ENCODE measurements around the gene USH2A. TPM values are rescaled to one million over a fixed set of nuclear protein-coding genes. Genes with fewer than 3 reads are reported as not detected.

The USH2A gene
- total RNA-seq, 2 experiments from 2014 or later = not detected

DNA sequence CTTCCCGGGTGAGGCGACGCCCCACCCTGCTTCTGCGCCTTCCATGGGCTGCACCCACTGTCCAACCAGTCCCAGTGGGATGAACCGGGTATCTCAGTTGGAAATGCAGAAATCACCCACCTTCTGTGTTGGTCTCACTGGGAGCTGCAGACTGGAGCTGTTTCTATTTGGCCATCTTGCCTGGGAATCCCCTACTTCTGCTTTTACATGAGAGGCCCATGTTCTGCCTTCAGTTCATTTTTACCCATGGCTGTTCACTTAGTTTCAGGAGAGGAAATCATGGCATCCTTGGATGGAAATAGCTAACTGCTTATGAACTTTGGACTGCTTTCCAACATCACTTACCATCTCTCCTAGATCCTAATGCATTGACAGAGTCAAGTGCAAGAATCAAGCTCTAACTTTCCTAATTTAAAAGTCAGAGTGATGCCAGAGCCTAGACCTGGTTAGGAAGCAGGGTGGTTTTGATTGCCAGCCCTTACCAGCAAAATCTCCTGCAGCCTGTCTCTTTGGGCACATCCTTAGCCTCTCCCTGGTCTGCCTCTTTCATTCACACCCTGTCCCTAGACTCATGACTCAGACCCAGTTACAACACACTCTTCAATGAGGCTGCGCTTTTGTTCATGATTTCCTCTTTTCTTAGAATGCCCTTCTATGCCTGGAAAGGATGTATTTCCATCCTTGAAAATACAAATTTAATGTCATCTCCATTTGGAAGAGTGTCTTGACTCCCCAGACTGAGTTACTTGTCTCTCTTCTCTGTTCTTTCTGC, 719.0 kb downstream of the USH2A start:
- POLR2A ChIA-PET = no interaction called here
- no peak for DNase-seq
- CTCF ChIA-PET = no interaction called here
- Mint-ChIP-seq H3K4me1 (no peaks in the 10 kb centered on the region), H3K27ac (no peak overlapping the region), H3K4me3 (no peak overlapping the region), H3K27me3 (no peaks in the 10 kb centered on the region), H3K9me3 (no peaks in the 10 kb centered on the region), H3K36me3 (ENCODE audit: low read depth) (no peaks in the 10 kb centered on the region)

DNA sequence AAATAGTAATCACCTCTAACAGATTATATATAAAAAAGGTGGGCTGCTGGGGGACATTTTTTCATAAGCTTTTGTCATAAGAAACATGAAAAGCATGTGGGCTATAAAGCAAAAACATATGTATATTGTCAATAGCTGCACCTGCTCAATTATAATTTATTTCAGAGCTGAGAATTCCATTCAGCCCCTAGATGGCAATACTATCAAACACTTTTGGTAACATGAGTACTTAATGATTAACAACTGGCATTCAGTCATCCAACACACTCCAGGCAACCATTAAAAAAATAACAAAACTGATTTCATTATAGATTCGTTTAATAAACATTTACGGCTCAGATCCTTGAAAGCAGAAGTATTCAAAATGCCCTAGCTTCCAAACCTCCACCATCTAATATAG, 741.0 kb downstream of the USH2A start:
- ChIA-PET POLR2A (no interaction called here), CTCF (no interaction called here)
- Mint-ChIP-seq H3K27ac (no peak overlapping the region), H3K9me3 (no peaks in the 10 kb centered on the region), H3K36me3 (ENCODE audit: low read depth) (no peaks in the 10 kb centered on the region), H3K4me3 (no peak overlapping the region), H3K4me1 (no peaks in the 10 kb centered on the region), H3K27me3 (no peaks in the 10 kb centered on the region)
- no peak for DNase-seq

DNA sequence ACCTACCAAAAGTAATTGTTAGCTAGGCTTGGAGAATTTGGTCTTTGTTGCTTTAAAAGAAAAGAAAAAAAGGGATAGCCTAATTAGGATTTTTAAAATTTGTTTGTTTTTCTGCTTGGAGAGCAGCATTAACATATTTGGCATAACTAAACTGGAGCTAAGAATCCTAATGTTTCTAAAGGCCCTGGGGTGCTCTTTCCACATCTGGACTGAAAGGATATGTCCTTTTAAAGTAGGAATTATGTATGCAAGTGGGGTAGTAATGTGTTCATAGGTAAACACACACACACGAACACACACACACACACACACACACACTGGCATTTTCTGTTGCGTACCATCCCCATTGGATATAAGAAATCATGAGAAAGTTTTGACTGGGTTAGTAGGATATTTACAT, 742.2 kb downstream of the USH2A start:
- no peaks in the 10 kb centered on the region for H3K4me1 Mint-ChIP-seq
- H3K9me3 Mint-ChIP-seq = no peaks in the 10 kb centered on the region
- no peaks in the 10 kb centered on the region for H3K36me3 Mint-ChIP-seq (ENCODE audit: low read depth)
- DNase-seq = no peak
- CTCF ChIA-PET = no interaction called here
- no peak overlapping the region for H3K27ac Mint-ChIP-seq
- H3K27me3 Mint-ChIP-seq = no peaks in the 10 kb centered on the region
- no peak overlapping the region for H3K4me3 Mint-ChIP-seq
- POLR2A ChIA-PET = no interaction called here

DNA sequence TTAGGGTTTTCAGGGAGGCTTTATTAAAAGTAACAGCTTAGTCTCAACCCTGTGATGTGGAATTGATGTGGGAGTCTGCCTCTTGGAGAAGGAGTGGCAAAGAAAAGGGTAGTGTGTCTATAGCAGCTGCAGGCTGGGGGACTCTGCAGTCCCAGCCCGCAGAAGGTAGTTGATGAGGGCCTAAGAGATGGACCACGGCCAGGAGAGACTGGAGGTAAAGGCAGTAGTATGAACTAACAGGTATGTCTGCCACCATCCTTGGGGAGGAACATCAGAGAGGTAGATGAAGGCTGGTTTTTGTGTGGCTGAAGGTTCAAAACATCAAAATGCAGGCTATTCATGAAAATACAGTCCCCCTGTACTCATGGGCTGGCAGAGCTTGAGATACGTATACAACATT, 744.0 kb downstream of the USH2A start:
- Mint-ChIP-seq H3K27me3 (no peaks in the 10 kb centered on the region), H3K36me3 (ENCODE audit: low read depth) (no peaks in the 10 kb centered on the region), H3K27ac (no peak overlapping the region), H3K4me1 (no peaks in the 10 kb centered on the region), H3K9me3 (no peaks in the 10 kb centered on the region), H3K4me3 (no peak overlapping the region)
- ChIA-PET POLR2A (no interaction called here), CTCF (no interaction called here)
- no peak for DNase-seq

DNA sequence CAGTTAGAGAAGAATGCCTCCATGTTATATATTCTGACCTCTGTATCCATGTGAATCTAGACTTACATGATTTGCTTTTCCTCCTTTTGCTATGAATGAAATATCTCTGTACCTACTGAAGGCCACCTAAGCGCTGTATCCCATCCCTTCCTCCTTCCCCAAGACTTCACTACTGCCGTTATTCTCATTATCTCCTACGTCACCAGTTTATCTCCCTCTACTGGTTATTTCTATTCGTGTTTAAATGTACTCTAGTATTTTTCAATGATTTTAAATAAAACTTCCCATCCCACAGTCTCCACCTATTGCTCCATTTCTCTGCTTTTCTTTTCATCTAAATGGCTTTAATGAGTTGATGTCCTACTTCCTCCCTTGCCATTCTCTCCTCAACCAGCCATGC, 746.1 kb downstream of the USH2A start:
- Mint-ChIP-seq H3K4me3 (no peak overlapping the region), H3K36me3 (ENCODE audit: low read depth) (no peaks in the 10 kb centered on the region), H3K4me1 (no peaks in the 10 kb centered on the region), H3K27ac (no peak overlapping the region), H3K9me3 (no peaks in the 10 kb centered on the region), H3K27me3 (no peaks in the 10 kb centered on the region)
- no peak for DNase-seq
- ChIA-PET POLR2A (no interaction called here), CTCF (no interaction called here)

DNA sequence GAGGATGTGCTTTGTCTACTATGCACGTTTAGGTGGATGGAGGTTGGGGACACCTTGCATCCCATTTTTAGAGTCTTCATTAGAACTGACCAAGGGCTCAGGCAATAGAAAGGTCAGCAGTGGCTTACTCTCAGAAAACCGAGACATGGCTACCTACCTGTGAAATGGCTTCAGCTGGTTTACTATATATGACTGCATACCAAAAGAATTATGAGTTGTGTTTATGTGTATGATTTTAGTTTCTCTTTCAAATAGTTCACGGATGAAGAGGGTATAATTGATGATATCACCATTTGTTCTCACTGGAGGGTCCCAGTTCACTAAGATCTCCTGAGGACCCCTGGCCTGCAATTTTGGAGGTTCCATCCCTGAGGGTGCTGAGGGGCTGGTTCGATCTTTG, 749.3 kb downstream of the USH2A start:
- DNase-seq = no peak
- Mint-ChIP-seq H3K4me3 (no peak overlapping the region), H3K36me3 (ENCODE audit: low read depth) (no peaks in the 10 kb centered on the region), H3K27me3 (no peaks in the 10 kb centered on the region), H3K27ac (no peak overlapping the region), H3K4me1 (no peaks in the 10 kb centered on the region), H3K9me3 (no peaks in the 10 kb centered on the region)
- ChIA-PET POLR2A (no interaction called here), CTCF (no interaction called here)

DNA sequence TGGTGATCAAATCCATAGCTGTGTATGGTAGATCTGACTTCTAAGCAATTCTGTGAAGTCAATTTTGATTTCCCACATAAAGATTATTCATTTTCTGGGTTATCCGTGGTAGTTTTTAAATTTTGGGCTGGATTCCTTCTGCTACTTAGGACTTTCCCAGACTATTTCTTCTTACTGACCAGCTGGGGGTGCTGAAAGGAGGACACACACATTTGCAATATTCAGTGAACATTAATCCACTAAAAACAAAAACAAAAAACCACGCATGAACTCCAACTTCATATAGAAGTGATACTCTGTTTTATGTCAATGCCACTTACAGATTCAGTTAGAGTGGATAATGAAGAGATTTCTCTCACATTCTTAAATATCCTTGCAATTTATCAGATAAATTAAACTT, 750.8 kb downstream of the USH2A start:
- Mint-ChIP-seq H3K27me3 (no peaks in the 10 kb centered on the region), H3K9me3 (no peaks in the 10 kb centered on the region), H3K4me3 (no peak overlapping the region), H3K27ac (no peak overlapping the region), H3K36me3 (ENCODE audit: low read depth) (no peaks in the 10 kb centered on the region), H3K4me1 (no peaks in the 10 kb centered on the region)
- ChIA-PET POLR2A (no interaction called here), CTCF (no interaction called here)
- DNase-seq = no peak

DNA sequence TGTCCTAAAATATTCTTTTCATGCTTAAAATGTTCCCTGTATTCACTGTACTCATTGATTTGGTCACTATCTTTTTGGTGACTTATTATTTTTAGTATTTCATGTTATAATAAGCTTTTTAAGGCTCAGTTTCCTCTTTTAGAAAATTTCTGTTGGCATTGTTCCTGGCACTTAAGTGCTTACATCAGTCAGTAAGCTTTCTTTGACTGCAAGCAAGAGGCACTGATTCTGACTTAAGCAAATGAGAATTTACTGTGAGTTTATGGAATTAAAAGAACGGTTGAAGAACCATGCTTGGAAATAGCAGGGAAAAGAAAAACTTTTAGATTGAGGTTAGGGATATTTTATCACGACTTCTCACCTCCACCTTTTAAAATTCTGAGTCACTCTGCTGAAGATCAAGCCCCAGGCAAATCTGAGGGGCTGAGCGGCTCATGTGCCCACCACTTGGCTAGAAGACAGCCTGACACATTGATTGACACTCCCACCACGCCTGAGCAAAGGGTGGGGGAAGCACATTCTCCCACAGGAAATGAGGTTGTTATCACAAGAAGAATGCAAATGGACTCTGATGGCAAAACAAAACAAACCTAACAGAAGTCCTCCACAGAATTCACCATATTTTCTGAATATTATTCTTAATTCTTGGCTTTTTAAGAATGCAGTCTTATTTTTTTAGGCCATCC, 753.3 kb downstream of the USH2A start:
- DNase-seq = no peak
- POLR2A ChIA-PET = no interaction called here
- no peak overlapping the region for H3K4me3 Mint-ChIP-seq
- H3K27ac Mint-ChIP-seq = no peak overlapping the region
- H3K9me3 Mint-ChIP-seq = no peaks in the 10 kb centered on the region
- H3K27me3 Mint-ChIP-seq = no peaks in the 10 kb centered on the region
- no peaks in the 10 kb centered on the region for H3K36me3 Mint-ChIP-seq (ENCODE audit: low read depth)
- no peaks in the 10 kb centered on the region for H3K4me1 Mint-ChIP-seq
- CTCF ChIA-PET = no interaction called here

DNA sequence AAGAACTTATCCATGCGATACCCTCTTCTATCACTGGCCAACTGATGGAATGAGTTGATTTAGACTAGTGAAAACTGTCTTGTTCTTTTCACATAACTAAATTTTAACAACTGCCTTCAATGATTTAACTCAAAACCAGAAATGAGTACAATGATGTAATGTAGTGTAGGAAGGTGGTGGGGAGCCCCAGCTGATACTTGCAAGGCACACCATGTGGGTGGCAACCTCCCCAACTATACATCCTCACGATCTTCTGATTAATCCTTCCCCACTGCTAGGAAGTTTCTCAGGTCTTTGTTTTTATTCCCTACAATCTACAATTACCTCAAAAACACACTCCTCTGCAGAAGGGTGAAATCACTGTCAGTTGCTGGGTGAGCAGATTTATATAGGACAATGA, 755.5 kb downstream of the USH2A start:
- DNase-seq = no peak
- Mint-ChIP-seq H3K4me1 (no peaks in the 10 kb centered on the region), H3K27me3 (no peaks in the 10 kb centered on the region), H3K4me3 (no peak overlapping the region), H3K27ac (no peak overlapping the region), H3K36me3 (ENCODE audit: low read depth) (no peaks in the 10 kb centered on the region), H3K9me3 (no peaks in the 10 kb centered on the region)
- ChIA-PET POLR2A (no interaction called here), CTCF (no interaction called here)

DNA sequence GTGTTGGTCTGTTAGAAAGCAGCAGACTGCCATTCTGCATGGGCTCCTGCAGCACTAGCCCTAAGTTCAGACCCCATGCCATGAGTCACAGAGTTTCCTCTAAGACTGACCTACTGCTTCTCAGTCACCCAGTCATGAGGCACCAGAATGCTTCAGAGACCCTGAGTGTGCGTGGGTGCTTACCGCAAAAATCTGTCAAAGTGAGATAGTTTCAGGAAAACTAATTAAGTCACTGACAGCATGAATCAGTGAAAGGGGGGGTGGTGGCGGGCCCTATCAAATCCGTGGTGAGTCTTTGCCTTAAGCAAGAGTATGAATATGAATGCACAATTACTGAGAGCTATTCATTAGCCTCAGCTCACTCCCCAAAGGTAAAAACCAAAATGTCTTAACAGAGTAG, 758.0 kb downstream of the USH2A start:
- no peak overlapping the region for H3K27ac Mint-ChIP-seq
- ChIA-PET POLR2A (no interaction called here), CTCF (no interaction called here)
- H3K4me1 Mint-ChIP-seq = no peaks in the 10 kb centered on the region
- H3K9me3 Mint-ChIP-seq = no peaks in the 10 kb centered on the region
- no peaks in the 10 kb centered on the region for H3K36me3 Mint-ChIP-seq (ENCODE audit: low read depth)
- no peaks in the 10 kb centered on the region for H3K27me3 Mint-ChIP-seq
- no peak for DNase-seq
- no peak overlapping the region for H3K4me3 Mint-ChIP-seq

DNA sequence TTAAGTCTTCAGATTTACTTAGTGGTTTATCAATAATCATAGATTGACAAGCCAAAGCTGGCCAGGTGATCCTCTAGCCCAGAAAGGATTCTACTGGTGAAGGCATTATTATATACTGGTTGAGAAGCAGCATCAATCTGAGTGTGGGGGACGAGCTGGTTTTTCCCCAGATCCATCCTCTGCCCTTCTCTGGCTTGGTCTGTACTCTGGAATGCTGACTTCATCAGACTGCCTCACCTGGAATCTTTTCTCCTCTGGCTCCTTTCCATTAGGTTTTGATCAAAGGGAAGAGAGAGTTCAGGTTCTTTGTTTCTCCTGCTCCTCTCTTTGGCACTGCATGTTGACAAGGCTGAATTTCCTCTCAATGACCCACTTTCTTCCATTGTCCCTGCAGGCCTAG, 762.2 kb downstream of the USH2A start:
- ChIA-PET POLR2A (no interaction called here), CTCF (no interaction called here)
- DNase-seq = no peak
- Mint-ChIP-seq H3K4me1 (no peaks in the 10 kb centered on the region), H3K27me3 (peaks cover 5% of the 10 kb centered on the region), H3K36me3 (ENCODE audit: low read depth) (no peaks in the 10 kb centered on the region), H3K27ac (no peak overlapping the region), H3K9me3 (no peaks in the 10 kb centered on the region), H3K4me3 (no peak overlapping the region)

DNA sequence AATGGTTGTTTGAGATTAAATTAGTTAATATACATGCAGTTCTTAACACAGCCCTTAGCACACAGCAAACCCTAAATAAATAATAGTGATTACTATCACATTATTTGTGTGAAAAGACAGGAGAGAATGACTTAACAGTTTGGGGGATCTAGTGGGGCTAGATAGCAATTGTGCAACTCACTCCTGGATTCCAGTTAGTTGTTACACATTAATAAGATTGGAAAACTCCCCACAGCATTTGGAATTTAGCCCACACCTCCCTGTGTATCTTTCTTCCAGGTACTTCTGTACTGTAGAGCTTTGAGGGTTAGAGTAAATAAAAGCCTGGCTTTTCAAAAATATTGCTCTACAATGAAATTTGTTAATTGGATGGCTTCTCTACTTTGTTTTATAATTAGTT, 763.0 kb downstream of the USH2A start:
- peaks cover 5% of the 10 kb centered on the region for H3K27me3 Mint-ChIP-seq

DNA sequence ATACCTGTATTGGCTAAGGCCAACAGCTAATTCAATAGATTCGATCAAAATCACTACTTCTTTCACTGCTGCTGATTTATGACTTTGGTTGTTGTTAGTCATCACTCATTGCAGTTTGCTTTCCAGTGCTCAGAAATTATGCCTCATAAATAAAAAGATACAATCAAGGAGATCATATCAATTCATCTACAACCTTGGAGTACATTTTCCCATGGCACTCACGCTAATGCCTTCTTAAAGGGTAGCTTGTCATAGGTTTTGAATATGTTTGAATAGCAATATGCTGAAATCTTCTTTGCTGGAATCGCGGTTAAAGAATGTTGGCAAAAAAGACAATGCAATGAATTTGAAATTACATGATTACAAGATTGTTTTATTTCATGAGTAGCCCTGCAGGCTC, 766.2 kb downstream of the USH2A start:
- POLR2A ChIA-PET = no interaction called here
- H3K27me3 Mint-ChIP-seq = peaks cover 7% of the 10 kb centered on the region

More for the DNA sequence above, 763.0 kb downstream of the USH2A start:
- Mint-ChIP-seq H3K36me3 (ENCODE audit: low read depth) (no peaks in the 10 kb centered on the region), H3K4me1 (no peaks in the 10 kb centered on the region), H3K27ac (no peak overlapping the region), H3K9me3 (no peaks in the 10 kb centered on the region), H3K4me3 (no peak overlapping the region)
- ChIA-PET CTCF (no interaction called here), POLR2A (no interaction called here)
- no peak for DNase-seq

DNA sequence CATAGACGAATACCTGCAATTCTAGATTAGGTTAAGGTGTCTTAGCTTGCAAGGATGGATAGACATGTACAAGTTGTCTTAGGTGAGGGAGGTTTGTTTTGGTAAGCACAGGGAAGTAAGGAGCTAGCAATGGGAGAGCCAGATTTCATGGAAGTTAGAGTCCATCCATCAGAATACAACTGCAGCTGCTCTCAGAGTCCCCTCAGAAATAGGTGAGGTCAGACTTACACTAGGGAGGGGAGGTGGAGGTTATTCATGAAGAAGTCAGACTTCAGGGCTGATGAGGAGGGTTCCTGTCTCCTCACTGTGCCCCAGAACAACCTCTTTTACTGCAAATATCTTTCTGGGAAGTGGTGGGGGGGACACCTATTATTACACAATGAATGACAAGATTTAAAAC, 770.9 kb downstream of the USH2A start:
- Mint-ChIP-seq H3K27me3 (peaks cover 2% of the 10 kb centered on the region), H3K4me3 (no peak overlapping the region), H3K27ac (no peak overlapping the region), H3K9me3 (no peaks in the 10 kb centered on the region), H3K4me1 (no peaks in the 10 kb centered on the region), H3K36me3 (ENCODE audit: low read depth) (no peaks in the 10 kb centered on the region)
- DNase-seq = no peak
- POLR2A ChIA-PET = no interaction called here
- CTCF ChIA-PET = no interaction called here

More for the DNA sequence above, 766.2 kb downstream of the USH2A start:
- H3K27ac Mint-ChIP-seq = no peak overlapping the region
- DNase-seq = no peak
- no peaks in the 10 kb centered on the region for H3K36me3 Mint-ChIP-seq (ENCODE audit: low read depth)
- CTCF ChIA-PET = no interaction called here
- no peaks in the 10 kb centered on the region for H3K9me3 Mint-ChIP-seq
- H3K4me3 Mint-ChIP-seq = no peak overlapping the region
- H3K4me1 Mint-ChIP-seq = no peaks in the 10 kb centered on the region

Data from activated CD4-positive, alpha-beta T cell treated with anti-CD3 and anti-CD28 coated beads, Interleukin-2, amount 10 ng/mL, durations not matched to agents 7 days and 5 days (primary cell).